CD4-positive, alpha-beta memory T cell (primary cell): Measurements from ENCODE around the gene TRIM41. TPM values are rescaled to one million over a fixed set of nuclear protein-coding genes. Genes with fewer than 3 reads are reported as not detected.

Experiments used
- CTCF ChIA-PET: fragments of 350-600 bp; sonication (Branson Sonifier 250); formaldehyde crosslinking; loops from one replicate; lab custom pipeline; 2021; ENCODE audit warnings: inconsistent platforms; ENCODE audit not compliant: partially characterized antibody; lab: Charles Lee
- POLR2A ChIA-PET: fragments of 350-600 bp; sonication (Branson Sonifier 250); formaldehyde crosslinking; loops from one replicate; lab custom pipeline; 2021; ENCODE audit not compliant: partially characterized antibody; lab: Charles Lee
- DNase-seq, 5 donors: peaks; one replicate each; pipeline versions ENCODE4 v3.0.0 to v3.0.0-alpha.2; 2020 to 2022; ENCODE audit warnings: mixed read lengths in 1 of 5
- H3K27ac ChIP-seq: one replicate; pipeline ENCODE4 v1.7.0; 2013; ENCODE audit warnings: low read depth, low read length
- H3K27me3 ChIP-seq: 2 replicates; pipeline ENCODE4 v1.7.0; 2013; ENCODE audit warnings: mild to moderate bottlenecking, low read length, moderate library complexity; ENCODE audit not compliant: insufficient read depth
- H3K36me3 ChIP-seq: 2 replicates; pipeline ENCODE4 v1.7.0; 2013; ENCODE audit warnings: mild to moderate bottlenecking, low read length, moderate library complexity; ENCODE audit not compliant: insufficient read depth
- H3K4me1 ChIP-seq: 2 replicates; pipeline ENCODE4 v1.7.0; 2013; ENCODE audit warnings: mild to moderate bottlenecking, low read length, moderate library complexity; ENCODE audit not compliant: insufficient read depth
- H3K4me3 ChIP-seq, 2 donors: one replicate each; pipeline ENCODE4 v1.7.0; 2013; ENCODE audit warnings: low read length in 2 of 2, mild to moderate bottlenecking in 1 of 2
- H3K9me3 ChIP-seq, 2 donors: one replicate each; pipeline ENCODE4 v1.7.0; 2013; ENCODE audit warnings: low read length in 2 of 2, control low read depth in 1 of 2; ENCODE audit not compliant: control insufficient read depth in 1 of 2
- H3K27ac Mint-ChIP-seq, 7 donors: one replicate each; pipeline ENCODE4 v1.8.0; 2020 to 2021; ENCODE audit warnings: mixed read lengths in 7 of 7, mild to moderate bottlenecking in 6 of 7, inconsistent platforms in 3 of 7, moderate library complexity in 3 of 7
- H3K27me3 Mint-ChIP-seq, 2 donors: one replicate each; pipeline ENCODE4 v1.8.0; 2020 to 2021; ENCODE audit warnings: mixed read lengths in 2 of 2
- H3K36me3 Mint-ChIP-seq, 2 donors: one replicate each; pipeline ENCODE4 v1.8.0; 2020 to 2021; ENCODE audit warnings: mixed read lengths in 2 of 2, inconsistent platforms in 1 of 2, mild to moderate bottlenecking in 1 of 2
- H3K4me1 Mint-ChIP-seq, 4 donors: one replicate each; pipeline ENCODE4 v1.8.0; 2020 to 2021; ENCODE audit warnings: mixed read lengths in 4 of 4, mild to moderate bottlenecking in 1 of 4
- H3K4me3 Mint-ChIP-seq, 8 donors: one replicate each; pipeline ENCODE4 v1.8.0; 2020 to 2021; ENCODE audit warnings: mixed read lengths in 8 of 8, mild to moderate bottlenecking in 7 of 8, moderate library complexity in 6 of 8, inconsistent platforms in 3 of 8
- H3K9me3 Mint-ChIP-seq, 8 donors: one replicate each; pipeline ENCODE4 v1.8.0; 2020 to 2021; ENCODE audit warnings: mixed read lengths in 8 of 8, mild to moderate bottlenecking in 5 of 8, inconsistent platforms in 3 of 8, moderate library complexity in 1 of 8
- intact Hi-C: fragments of 100-400 bp; cut with micrococcal nuclease; formaldehyde crosslinking; loops from one replicate; pipeline ENCODE4 v1.15.1; 2023
- polyA plus RNA-seq, 2 donors: library from polyadenylated mRNA; unstranded; fragments of 300-500 nt; fragmentation: Illumina TruSeq; gene quantifications; one replicate each; pipeline ENCODE4 v1.2.3, GENCODE V29; 2021
- total RNA-seq, 2 experiments: library from RNA; stranded (reverse); gene quantifications; one replicate each; pipeline ENCODE4 v1.2.3, GENCODE V29; 2021

The TRIM41 gene
- total and polyA plus RNA-seq, 4 experiments from 2014 or later: 1.7 to 40.7 (median 20.9) TPM

DNA sequence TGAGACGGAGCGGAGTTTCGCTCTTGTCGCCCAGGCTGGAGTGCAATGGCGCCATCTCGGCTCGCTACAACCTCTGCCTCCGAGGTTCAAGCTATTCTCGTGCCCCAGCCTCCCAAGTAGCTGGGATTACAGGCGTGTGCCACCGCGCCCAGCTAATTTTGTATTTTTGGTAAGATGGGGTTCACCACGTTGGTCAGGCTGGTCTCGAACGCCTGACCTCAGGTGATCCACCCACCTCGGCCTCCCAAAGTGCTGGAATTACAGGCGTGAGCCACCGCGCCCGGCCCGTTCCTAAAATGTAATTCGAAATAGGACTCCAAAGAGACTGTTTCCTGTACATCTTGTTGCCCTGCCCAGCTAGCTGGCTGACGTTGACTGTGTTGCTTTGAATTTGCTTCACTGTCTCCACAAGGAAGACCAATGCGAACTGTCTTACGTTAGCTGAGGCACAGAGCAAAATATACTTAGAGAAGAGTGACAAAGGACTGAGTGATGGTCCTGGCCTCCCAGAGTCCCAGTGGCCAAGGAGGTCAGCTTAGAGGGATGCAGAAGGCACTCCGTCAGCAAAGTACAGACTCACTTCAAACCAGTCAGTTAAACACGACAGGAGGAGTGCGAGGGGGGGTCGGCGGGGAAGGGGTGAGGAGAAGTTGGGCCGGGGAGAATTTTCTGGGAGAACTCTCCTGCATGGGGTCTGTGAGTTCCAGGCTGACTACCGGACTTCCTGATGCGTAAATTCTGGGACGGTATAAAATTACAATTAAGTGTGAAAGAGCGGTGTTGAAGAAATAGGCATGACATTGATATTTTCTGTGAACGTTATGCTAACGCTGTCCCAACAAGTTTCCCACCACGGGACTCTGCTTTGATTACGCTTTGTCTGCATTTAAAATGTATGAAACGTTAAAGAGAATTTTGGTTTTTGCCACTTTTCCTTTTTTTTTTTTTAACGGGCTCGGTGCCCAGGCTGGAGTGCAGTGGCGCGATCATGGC is 6.8 kb upstream of the TRIM41 start:
- Mint-ChIP-seq H3K4me1 (peaks cover 19 to 55% (median 36%) of the 10 kb centered on the region in 4 donors), H3K27me3 (peaks cover 2 to 10% of the 10 kb centered on the region in 2 donors), H3K27ac (peak overlapping the region; percentile 77 to 100 (median 96)), H3K4me3 (peak overlapping the region; percentile 95 to 100 (median 99)), H3K9me3 (peaks cover 0 to 25% (median 0%) of the 10 kb centered on the region in 8 donors), H3K36me3 (peaks cover 0 to 16% of the 10 kb centered on the region in 2 donors)
- peak overlapping the region; percentile 29 for H3K27ac ChIP-seq
- H3K27me3 ChIP-seq: no peaks in the 10 kb centered on the region
- intact Hi-C loops: no loop called here
- peak overlapping the region; percentile 33 to 59 for H3K4me3 ChIP-seq
- H3K36me3 ChIP-seq: no peaks in the 10 kb centered on the region
- ChIA-PET CTCF (interaction anchor here (0.6 to 2.5 kb wide), 4 partner anchors 9 to 45 kb away, joined by 3 to 16 read pairs (median 4); partner anchors contain the start of gene TRIM52), POLR2A (interaction anchor here (0.6 to 3.7 kb wide), 7 partner anchors 10 to 45 kb away, joined by 3 to 79 read pairs (median 15); partner anchors contain the start of genes RACK1, TRIM52 and TRIM7)
- peaks cover 27% of the 10 kb centered on the region for H3K4me1 ChIP-seq
- no peaks in the 10 kb centered on the region for H3K9me3 ChIP-seq
- DNase-seq: peak; percentile 39 to 57 (median 51)

GRCh38 chr5:181217111-181217802 is 5.8 kb upstream of the TRIM41 start:
- Mint-ChIP-seq H3K36me3 (peaks cover 0 to 26% of the 10 kb centered on the region in 2 donors), H3K9me3 (peaks cover 0 to 35% (median 4%) of the 10 kb centered on the region in 8 donors), H3K27ac (peak overlapping the region; percentile 96 to 100 (median 98)), H3K27me3 (peaks cover 2 to 20% of the 10 kb centered on the region in 2 donors), H3K4me1 (peaks cover 27 to 60% (median 44%) of the 10 kb centered on the region in 4 donors), H3K4me3 (peak overlapping the region; percentile 95 to 100 (median 99))
- Histone ChIP-seq H3K36me3 (no peaks in the 10 kb centered on the region), H3K4me3 (peak overlapping the region; percentile 32 to 61), H3K4me1 (peaks cover 36% of the 10 kb centered on the region), H3K27me3 (no peaks in the 10 kb centered on the region), H3K9me3 (no peaks in the 10 kb centered on the region), H3K27ac (peak overlapping the region; percentile 54)
- ChIA-PET CTCF (interaction anchor here (1.0 to 2.5 kb wide), 2 partner anchors 10 to 27 kb away, joined by 3 to 16 read pairs; no protein-coding TSS in a partner anchor), POLR2A (interaction anchor here (1.1 to 3.7 kb wide), 6 partner anchors 11 to 44 kb away, joined by 3 to 79 read pairs (median 18); partner anchors contain the start of genes RACK1, TRIM52 and TRIM7)
- intact Hi-C loops: no loop called here
- peak; percentile 66 to 84 (median 71) for DNase-seq

DNA sequence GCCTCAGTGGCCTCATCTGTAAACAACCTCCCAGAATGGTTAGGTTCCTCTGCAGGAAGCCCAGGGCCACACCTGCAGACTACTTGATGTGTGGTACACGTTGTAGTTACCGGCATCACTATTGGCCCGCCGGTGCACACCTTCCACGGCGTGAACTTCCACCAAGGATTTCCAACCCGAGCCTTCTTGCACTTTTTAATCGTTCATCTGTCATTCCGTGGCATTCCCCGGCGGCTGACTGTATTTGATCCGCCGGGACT is 5.3 kb upstream of the TRIM41 start:
- H3K27me3 Mint-ChIP-seq: peaks cover 2 to 22% of the 10 kb centered on the region in 2 donors
- no peaks in the 10 kb centered on the region for H3K9me3 ChIP-seq
- peaks cover 28 to 60% (median 47%) of the 10 kb centered on the region in 4 donors for H3K4me1 Mint-ChIP-seq
- H3K27me3 ChIP-seq: no peaks in the 10 kb centered on the region
- H3K9me3 Mint-ChIP-seq: peaks cover 0 to 40% (median 4%) of the 10 kb centered on the region in 8 donors
- H3K36me3 ChIP-seq: no peaks in the 10 kb centered on the region
- H3K27ac Mint-ChIP-seq: peak overlapping the region; percentile 96 to 100 (median 98)
- intact Hi-C loops: loop anchor here (1.0 kb wide), 2 partner anchors 10 to 26 kb away; no protein-coding TSS in a partner anchor
- H3K4me1 ChIP-seq: peaks cover 39% of the 10 kb centered on the region
- H3K36me3 Mint-ChIP-seq: peaks cover 0 to 30% of the 10 kb centered on the region in 2 donors
- peak overlapping the region; percentile 95 to 100 (median 99) for H3K4me3 Mint-ChIP-seq
- DNase-seq: peak in 3 of 5 donors; percentile 64 to 72 (median 65)
- peak overlapping the region; percentile 54 for H3K27ac ChIP-seq
- ChIA-PET POLR2A (interaction anchor here (1.1 to 3.7 kb wide), 6 partner anchors 11 to 44 kb away, joined by 3 to 79 read pairs (median 18); partner anchors contain the start of genes RACK1, TRIM52 and TRIM7), CTCF (interaction anchor here (1.0 to 2.5 kb wide), 2 partner anchors 10 to 28 kb away, joined by 3 to 16 read pairs; no protein-coding TSS in a partner anchor)
- peak overlapping the region; percentile 32 to 61 for H3K4me3 ChIP-seq

DNA sequence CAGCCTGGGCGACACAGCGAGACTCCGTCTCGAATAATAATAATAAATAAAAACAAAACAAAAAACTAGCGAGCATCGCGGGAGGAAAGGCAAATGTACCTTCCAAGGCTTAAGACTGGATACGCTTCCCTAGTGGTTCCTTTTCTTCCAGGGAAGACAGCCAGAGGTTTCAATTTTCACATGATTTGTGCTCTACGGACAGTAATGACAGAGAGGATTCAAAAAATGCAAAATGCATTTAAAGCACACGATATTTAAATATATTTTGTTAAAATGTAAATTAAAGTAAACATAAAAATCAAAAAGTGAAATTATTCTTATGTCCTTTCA is 4.3 kb upstream of the TRIM41 start:
- Histone ChIP-seq H3K4me3 (peak overlapping the region in 1 of 2 donors; percentile 61), H3K27ac (no peak overlapping the region), H3K36me3 (no peaks in the 10 kb centered on the region), H3K27me3 (no peaks in the 10 kb centered on the region), H3K9me3 (no peaks in the 10 kb centered on the region), H3K4me1 (peaks cover 41% of the 10 kb centered on the region)
- DNase-seq: no peak
- POLR2A ChIA-PET: interaction anchor here (3.7 kb wide), 1 partner anchor 12 kb away, joined by 76 read pairs; the partner anchor contains the start of gene TRIM7
- intact Hi-C loops: loop anchor here (1.0 kb wide), 2 partner anchors 11 to 27 kb away; no protein-coding TSS in a partner anchor
- Mint-ChIP-seq H3K4me1 (peaks cover 26 to 66% (median 46%) of the 10 kb centered on the region in 4 donors), H3K4me3 (peak overlapping the region; percentile 95 to 100 (median 99)), H3K36me3 (peaks cover 0 to 39% of the 10 kb centered on the region in 2 donors), H3K27ac (peak overlapping the region in 4 of 7 donors; percentile 96 to 100 (median 98)), H3K9me3 (peaks cover 0 to 44% (median 4%) of the 10 kb centered on the region in 8 donors), H3K27me3 (peaks cover 0 to 24% of the 10 kb centered on the region in 2 donors)
- CTCF ChIA-PET: no interaction called here

DNA sequence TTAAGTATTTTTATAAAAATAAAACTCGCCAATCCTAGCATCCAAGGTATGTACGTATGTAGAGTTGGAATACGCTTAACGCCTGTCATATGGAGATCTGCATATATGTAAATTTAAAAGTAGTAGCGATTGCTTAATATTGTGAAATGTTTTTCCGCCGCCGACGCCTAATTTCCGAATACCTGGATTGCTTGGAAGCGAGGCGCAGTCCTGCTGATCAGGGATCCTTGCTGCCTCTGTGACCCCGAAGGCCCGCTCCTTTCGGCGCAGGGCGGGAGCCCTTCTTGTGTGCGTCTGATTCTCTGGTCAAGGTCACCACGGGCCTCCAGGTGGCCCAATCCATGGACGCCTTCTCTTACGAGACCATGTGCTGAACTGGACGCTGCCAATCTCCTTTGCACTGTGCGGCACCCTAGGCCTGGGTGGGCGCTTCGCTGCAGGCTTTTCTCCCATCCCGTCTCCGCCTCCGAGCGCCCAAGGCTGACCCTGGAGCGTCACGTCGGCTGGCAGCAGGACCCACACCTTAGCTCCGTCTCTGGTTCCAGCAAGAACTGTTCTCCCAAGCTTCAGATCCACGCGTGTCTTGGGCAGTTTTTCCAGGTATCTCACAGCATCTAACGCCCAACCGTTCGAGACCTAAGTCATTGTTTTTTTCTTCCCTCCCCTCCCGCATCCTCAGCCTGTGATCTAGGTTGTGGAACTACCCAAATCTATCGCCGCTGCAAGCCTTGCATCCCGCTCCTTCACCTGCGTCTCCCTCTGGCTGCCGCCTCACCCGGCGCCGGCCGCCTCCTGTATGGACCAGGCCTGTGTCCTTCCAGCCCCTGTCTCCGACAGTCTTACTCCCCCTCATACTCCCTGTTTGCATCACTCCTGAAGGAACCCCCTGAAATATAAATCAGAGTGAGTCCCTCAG is 3.6 kb upstream of the TRIM41 start:
- DNase-seq: no peak
- peaks cover 47% of the 10 kb centered on the region for H3K4me1 ChIP-seq

More for the DNA sequence above, 3.6 kb upstream of the TRIM41 start:
- intact Hi-C loops: no loop called here
- Histone ChIP-seq H3K9me3 (no peaks in the 10 kb centered on the region), H3K27ac (no peak overlapping the region), H3K4me3 (no peak overlapping the region), H3K27me3 (no peaks in the 10 kb centered on the region), H3K36me3 (no peaks in the 10 kb centered on the region)
- Mint-ChIP-seq H3K27ac (peak overlapping the region in 3 of 7 donors; percentile 53 to 100 (median 100)), H3K36me3 (peaks cover 0 to 46% of the 10 kb centered on the region in 2 donors), H3K9me3 (peaks cover 0 to 48% (median 4%) of the 10 kb centered on the region in 8 donors), H3K27me3 (peaks cover 0 to 24% of the 10 kb centered on the region in 2 donors), H3K4me3 (peak overlapping the region in 6 of 8 donors; percentile 29 to 74 (median 58)), H3K4me1 (peaks cover 31 to 74% (median 48%) of the 10 kb centered on the region in 4 donors)
- CTCF ChIA-PET: interaction anchor here (0.6 to 1.5 kb wide), 2 partner anchors 22 to 35 kb away, joined by 3 read pairs; no protein-coding TSS in a partner anchor
- POLR2A ChIA-PET: interaction anchor here (1.0 to 9.4 kb wide), 5 partner anchors 13 to 42 kb away, joined by 4 to 375 read pairs (median 16); partner anchors contain the start of genes RACK1, TRIM52 and TRIM7
